GM21367 (cell line): ENCODE results near the gene SPATA46.

Experiments used
- ATAC-seq: cut with Tn5 transposase; IDR thresholded peaks from one replicate; pipeline ENCODE4 v1.9.1; 2021; ENCODE audit not compliant: unreplicated experiment

The SPATA46 gene

DNA sequence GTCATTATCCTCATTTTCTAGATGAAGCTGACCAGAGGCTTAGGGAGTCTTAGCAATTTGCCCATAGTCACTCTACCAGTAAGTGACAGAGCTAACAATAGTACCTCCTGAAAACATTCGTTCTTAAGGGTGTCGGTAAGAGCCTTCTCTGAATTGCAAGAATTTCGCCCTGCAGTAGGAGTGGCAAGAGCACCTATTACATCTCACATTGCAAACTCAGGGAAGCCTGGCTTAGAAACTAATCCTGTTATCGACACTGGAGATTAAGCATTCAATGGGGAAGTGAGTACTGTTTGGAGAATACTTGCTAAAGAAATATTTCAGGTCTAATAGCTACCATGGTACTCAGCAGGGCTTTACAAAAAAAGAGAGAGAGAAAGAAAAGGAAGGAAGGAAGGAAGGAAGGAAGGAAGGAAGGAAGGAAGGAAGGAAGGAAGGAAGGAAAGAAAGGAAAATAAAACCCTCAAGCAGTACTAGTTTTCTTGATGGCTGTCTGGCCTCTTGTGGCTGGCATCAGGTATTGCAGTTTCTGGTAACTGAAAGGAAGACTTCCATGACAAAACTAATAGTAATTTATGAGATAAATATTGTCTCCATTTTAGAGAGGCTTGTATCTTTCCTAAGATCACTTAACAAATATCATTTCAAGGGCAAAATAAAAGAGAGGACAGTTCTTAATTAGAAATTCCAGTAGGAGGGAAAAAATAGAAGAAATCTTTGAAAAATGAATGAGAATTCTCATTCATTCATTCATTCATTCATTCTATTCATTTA lies 15.3 kb upstream of the SPATA46 start:
- no peak for ATAC-seq

DNA sequence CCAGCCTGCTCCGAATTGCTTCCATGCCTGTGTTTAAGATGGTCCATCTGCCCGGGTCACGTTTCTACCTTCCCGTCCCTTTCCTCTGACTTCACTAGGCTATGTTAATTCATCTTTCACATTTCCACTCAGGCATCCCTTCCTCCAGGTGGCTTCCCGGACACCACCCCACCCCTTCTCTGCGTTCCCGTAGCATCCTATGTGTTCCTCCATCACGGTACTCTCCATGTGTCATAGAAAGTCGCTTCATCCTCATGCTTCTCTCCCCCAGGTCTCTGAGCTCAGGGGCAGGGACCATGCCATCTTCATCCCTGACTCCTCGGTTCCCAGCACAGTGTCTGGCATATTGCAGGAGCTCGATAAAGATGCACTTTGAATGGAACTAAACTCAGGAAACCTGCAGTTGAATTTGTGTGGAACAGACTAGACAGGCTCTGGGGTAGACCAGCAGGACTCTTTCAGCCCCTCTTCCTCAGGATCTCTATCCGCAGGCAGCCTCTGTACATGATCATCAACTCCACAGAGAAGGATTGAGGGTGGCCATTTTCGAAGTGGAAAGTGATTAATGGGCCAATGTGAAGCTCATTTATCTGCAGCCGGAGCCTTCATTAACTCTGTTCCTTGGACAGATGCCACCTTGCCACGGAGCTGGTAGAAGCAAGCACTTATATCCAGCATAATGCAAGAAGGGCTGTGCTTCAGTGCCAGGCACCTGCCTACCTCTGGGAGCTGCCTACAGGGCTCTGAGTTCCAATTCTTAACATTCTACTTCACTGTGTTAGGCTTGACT lies 13.9 kb upstream of the SPATA46 start:
- no peak for ATAC-seq

DNA sequence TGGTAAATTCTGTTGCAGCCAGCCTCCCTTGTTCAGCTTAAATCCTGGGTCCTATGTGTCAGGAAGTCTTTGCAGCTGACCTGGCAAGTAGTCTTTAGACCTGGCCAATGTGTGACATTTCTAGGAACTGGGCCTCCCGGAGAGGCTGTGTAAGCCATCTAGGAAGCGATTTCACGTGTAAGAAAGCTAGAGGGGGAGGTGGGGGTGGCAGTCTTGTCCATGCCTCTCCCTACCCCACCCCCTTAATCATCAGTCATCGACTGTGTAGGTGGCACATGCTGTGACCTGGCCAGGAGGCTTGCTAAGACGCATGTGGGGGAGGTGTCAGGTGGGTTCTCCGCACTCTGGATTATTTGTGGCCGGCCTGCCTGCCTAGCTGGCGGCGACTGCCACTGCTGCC lies 13.3 kb upstream of the SPATA46 start:
- no peak for ATAC-seq

DNA sequence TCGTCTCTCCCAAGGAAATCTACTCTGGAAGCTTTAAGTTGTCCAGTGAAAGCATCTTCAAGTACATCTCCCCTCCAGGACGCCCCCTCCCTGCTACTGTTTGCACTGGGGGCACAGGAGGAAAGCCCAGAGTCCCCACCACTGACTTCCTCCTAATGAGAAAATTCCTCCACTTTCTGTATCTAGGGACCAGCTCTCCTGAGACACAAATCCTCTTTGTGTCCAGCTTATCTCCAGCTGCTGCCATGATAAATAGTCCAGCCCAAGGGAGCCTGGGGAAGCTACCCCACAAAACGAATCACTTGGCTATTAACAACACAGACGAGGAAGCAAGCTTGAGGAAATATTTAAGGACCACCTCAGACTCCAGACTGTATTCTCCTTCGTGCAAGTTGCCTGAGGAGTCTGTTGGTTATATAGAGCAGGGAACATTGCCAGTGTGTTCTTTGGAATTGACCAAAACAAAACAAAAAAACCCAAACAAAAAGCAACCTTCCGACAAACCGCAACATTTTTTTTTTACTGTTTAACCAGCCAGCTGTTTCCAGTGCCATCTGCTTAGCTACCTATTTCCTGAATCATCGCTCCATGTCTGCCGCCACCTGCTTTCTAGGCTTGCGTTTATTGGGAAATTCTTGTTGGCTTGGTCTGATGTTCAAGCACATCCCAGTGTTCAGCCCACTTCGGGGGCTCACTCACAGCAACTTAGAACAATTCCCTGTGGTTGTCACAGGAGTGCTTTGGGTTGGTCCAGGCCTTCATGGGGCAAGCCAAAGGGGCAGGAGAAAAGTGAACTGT lies 12.6 kb upstream of the SPATA46 start:
- no peak for ATAC-seq

DNA sequence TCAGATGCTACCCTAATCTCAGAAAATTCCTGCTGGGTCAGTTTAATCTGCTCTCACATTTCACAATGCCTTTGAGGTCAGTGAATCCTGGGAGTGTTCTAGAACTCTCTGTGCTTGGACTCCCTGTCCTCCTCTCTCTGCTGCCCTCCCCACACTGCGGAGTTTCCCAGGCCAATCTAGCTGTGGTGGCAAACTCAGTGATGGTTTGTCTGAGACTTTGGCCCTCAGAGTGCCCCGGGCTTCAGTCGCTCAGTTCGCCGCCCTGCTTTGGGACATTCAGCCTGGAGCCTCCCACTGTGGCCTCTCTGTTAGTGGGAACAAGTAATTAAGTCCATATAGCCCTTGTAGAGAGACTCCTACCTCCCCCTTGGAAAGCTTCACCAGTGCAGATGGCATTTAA lies 12.0 kb upstream of the SPATA46 start:
- no peak for ATAC-seq

DNA sequence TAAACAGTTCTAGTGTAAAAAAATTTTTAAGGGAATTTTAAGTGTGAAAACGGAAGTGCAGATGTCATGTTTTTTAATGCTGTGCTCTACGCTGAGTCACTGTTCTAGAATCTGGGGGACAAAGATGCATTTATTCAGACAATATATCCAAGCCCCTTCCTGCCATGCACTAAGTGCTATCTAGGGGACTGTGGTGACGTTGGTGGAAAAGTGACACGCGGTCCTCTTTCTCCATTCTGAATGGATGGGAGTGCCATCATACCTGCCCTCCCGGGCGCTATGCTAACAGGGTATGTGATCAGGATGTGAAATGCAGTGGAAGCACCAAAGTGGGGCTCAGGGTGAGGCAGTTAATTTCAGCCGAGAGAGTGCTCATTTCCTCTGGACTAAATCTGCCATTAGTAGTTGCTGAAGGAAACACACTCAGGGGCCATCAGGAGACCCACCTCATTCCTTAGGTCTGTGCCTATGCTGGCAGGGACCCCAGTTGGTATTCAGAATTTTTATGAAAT lies 11.5 kb upstream of the SPATA46 start:
- ATAC-seq = no peak

DNA sequence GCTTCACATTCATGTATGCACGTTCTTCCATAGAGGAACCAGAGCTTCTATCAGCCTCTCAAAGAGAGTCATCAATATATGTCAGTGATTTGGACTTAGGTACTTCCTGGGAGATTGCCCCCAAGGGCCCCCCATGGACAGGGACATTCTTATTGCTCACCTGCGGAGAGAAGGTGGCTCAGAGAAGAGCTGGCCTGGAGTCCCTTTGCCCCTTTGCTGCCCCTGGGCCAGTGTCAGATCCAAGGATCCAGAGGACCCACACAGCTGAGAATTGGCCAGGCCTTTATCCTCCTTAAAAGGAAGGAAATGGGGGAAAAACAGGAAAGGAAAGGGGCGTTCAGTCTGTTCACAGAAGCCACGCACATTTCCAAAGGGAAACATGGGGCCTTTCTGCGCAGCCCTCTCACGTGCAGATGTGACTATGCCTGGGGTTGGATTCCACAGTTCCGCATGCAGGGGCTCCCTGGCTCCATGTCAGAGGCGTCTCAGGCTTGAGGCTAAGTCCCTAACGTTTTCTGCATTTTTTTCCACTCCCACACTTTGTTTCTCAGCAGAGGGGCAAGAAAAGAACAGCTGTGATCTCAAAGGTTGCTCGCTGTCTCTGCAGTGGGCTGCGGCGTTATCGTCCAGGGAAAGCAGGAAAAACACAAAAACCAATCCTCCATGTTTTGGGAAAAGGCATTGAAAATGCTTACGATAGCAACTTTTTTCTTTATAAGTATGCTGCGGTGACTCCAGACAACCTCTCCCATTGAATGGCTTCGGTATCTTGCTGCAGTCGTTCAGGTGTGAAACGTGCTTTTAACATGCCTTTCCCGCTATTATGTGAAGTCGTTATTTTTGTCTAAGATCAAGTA lies 10.8 kb upstream of the SPATA46 start:
- ATAC-seq = no peak

DNA sequence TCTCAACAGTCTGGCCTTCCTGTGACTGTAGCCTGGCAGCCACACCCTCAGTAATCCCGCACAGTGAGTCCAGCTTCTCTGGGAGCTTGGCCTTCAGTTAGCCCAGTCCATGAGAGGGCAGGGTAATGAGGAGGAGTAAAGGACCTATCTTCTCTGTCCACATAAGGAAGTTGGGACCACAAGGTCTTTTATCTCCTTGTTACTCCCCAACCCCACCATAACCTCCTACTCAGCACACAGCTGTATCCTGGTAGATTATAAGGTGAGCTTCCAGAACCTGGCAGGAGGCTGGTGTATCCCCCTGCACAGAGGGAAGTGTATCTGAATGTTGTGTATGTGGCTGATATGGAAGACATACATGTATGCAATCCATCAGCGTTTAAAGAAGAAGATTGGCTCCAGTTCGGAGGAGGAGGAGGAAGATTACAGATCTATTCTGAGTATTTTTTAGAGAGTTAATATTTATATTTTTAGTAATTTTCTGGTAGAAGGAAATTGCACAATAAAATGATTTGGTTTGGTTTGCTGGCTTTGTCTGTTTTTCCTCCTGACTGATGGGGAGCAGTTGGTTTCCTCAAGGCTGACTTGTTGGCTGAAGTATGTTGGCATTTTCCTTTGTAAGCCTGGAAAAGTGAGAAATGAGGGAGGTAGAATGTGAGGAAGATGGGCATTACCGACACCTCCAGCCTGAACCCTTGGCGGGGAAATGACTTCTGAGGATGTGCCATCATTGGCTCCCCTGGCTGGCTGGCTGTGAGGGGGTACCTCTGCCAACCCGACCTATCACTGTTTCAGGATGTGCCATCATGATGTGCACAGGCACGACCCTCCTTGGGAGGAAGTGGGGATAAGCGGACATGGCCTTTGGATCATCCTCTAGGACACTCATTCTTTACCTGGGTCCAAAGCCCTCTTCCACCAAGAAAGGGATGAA lies 9.9 kb upstream of the SPATA46 start:
- ATAC-seq = no peak

DNA sequence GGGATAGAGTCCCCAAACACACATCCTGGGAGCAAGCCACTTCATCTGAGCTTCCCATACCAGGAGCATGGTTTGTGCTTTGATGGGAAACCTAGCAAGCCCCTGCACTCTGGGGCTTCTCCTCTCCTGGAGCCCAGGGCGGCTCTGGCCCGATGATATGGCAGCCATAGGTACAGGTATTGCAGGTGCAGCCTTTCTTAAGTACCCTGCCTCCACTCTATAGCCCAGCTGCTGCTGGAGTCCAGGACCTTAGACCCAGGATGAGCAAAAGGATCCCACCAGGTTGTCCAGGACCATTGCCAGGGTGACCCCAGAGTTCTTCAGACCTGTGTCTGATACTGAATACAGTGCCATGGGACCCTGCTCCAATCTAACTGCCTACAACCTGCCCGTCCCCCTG lies 9.0 kb upstream of the SPATA46 start:
- ATAC-seq = no peak

DNA sequence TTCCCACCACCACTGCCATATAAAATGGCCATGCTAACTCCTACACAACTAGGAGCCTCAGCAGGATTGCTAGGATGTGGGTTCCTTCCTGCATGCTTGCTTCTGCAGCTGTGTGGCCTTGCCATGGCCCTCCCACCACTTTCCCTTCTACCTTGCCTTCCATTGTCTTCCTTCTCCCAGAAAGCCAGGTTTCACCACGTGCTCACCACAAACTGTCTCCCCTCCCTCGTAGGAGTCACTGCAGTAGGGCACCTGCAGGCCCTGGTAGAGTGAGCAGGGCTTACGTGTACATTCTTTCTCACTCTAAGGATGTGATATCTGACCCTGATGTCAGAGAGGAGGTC lies 8.6 kb upstream of the SPATA46 start:
- ATAC-seq = no peak

DNA sequence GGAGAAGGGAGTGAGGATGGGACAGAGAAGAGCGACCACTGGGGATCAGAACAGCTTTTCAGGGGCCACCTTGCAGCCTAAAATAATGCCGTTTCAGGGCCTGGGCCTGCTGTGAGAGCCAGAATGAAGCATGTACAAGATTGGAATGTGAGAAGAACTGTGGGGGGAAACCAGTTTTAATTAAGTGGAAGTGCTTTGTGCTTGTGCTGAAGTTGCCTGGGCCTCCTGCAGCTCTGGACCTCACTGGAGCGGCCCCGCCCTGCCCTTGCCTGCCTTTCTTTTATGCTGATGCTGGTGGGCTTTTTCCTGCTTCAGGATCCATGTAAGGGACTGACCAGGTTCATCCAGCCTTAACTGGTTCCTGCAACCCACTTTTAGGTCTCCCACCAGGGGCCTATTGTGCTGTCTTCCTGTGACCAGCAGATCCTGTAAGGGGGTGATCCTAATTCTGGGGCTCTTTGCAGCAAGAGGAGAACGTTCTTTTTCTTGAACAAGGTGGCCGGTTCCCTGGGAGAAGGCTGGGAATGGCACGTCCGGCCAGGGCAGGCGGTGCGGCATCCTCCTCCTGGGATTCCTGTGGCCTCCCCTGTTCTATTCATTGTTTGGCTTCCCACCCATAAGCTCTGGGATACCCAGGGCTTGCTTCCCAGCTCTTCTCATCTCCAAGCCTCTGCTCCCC lies 8.1 kb upstream of the SPATA46 start:
- no peak for ATAC-seq

DNA sequence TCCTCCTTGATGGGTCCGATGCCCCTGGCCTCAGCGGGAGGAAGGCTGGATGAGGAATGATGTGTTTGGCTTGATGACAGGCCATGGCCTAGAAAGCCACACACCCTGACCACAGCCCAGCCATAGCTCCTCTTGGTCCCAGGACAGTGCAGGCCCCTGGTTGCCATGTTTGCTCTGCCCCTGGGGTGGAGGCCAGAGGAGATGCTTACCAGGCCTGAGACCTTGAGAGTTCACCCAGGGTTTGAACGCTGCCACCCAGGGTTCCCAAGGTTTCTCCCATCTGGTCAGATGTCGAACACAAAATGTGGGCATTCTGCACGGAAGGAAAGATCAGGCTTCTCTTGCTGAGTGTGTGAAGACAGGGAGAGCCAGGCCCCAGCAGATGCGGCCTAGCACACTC lies 7.5 kb upstream of the SPATA46 start:
- ATAC-seq = no peak

DNA sequence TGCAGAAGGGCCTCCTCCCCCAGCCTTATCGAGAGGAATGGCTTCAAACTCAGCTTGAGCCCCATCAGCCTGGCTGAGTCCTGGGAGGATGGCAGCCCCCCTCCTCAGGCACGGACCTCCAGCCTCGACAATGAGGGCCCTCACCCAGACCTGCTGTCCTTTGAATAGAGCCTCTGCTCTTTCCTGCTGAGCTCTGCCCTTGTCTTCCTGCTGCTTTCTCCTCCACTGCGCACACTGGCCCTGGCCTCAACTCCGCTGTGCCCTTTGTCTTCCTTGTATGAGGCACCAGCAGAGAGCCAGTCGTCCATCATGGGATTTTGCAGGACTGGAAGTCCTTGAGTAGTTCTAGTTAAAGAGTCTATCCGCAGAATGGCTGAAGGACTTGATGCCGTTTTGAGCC lies 6.9 kb upstream of the SPATA46 start:
- no peak for ATAC-seq

DNA sequence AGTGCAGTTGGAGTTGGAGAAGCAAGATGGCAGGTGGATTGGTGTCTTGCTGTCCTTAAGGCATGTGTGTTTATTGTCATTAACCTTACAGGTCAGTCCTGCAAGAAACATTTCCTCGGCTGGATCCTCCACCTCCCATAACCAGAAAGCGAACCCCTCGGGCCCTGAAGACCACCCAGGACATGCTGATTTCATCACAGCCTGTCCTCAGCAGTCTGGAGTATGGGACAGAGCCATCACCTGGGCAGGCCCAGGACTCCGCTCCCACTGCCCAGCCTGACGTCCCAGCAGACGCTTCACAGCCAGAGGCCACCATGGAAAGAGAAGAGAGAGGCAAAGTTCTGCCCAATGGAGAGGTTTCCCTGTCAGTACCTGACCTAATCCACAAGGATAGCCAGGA lies 6.4 kb upstream of the SPATA46 start:
- ATAC-seq = no peak

DNA sequence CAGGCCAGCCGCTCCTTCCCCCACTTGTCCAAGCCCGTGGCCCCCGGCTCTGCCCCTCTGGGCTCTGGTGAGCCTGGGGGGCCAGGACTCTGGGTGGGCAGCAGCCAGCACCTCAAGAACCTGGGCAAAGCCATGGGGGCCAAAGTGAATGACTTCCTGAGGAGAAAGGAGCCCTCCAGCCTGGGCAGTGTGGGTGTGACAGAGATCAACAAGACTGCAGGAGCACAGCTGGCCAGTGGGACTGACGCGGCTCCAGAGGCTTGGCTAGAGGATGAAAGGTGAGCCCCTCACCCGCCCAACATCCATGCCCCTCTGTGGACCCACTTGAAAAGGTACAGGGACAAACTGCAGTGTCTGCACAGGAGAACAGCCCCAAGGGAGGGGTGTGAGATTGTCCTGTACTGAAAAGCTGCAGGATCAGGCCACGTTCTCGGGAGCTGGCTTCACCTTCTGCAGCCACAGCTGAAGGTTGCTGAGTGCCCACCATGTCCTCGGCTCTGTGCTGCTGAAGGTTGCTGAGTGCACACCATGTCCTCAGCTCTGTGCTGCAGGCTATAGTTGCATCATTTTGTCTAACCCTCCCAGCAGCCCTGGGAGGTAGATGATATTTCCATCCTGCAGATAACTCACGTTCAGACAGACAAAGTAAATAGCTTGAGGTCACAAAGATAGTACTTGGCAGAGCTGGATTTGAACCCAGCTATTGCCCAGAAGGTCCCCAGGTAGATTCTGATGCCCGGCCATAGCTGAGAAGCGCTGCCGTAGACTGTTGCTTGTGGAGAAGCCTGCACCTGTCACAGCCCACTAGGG lies 5.5 kb upstream of the SPATA46 start:
- no peak for ATAC-seq

DNA sequence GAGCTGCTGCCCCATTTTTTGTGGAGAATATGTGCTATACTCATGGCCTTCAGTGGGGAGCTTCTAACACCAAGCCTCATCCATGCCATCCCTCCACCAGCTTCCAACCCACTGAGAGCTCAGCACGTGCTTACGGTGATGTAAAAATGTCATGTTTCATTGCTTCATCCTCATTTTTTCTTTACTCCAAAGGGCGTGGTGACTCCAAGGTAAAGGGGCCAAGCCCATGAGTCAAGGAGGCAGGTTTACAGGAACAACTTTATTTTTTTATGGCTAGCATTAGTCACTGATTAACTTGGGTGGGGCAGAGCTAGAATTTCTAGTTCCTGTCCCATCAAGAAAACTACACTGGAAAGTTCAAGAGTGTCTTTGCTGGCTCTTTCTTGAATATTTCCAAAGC lies 4.7 kb upstream of the SPATA46 start, which contains the start of gene C1orf226:
TSS of gene C1orf226 (plus strand) at position 346 of the 400 bp plus-strand sequence. CDS start 174 bp downstream, outside the sequence.
- ATAC-seq = no peak

DNA sequence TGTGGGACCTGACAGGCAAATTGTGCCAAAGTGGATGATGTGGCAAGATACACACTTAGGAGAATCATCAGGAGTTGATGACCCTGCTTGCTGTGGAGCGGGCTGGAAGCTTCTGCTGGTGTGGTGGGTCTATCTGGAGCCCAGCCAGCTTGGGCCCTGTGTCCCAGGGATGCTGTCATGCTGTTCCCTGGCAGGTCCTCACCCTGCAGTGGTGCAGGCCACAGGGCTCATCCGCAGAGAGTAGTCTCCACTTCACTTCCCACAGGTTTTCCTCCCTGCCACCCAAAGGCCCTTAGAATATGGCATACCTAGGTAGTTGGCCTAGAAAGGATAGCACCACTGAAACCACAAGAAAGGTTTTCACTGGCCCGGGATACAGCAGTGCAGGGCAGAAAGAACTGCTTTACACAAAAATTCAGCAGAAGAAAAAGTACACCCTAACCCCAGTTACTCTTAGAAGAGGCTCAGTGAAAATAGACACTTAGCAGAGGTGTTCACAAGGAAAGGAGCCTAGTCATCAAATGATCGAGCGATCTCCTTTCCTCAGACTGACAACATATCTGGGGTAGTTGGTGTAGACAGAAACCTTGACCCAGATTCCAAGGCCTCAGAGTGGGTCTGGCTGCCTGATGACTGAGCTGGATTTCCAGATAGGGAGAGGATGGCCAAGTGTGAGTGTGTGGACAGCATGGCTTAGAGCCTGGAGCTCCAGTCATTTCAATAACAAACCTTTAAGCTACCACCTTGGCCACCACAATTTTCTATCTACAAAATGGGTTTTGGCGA lies 3.6 kb upstream of the SPATA46 start:
- no peak for ATAC-seq
